Amygdala (tissue), 56 donors: ENCODE data around the gene PACSIN2.

Experiments
- DNase-seq, 56 donors: peaks; one replicate each; lab custom pipeline; 2025; lab: John Stamatoyannopoulos, UW

The PACSIN2 gene

GRCh38 chr22:42869888-42870480 lies 145.0 kb downstream of the PACSIN2 start:
- DNase-seq = peak in 2 of 56 donors; percentile 21 to 56

DNA sequence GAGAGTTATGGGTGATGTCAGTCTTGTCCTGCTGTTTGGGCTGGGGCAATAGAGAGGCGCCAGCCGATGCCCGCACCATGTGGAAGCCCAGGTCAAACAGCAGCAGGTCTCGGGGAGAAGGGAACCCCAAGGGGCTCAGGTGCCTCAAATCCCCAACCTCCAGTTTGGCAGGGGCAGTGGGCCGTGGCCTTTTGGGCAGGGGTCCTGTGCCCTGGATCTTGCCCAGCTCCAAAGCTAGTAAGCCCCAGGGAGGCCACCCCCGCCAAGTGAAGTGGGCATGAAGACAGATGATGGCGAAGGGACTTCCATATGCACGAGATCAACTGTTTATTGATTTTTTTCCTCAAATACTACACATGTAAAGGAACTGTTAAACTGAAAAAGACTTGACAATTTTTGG lies 145.5 kb downstream of the PACSIN2 start:
- no peak for DNase-seq

- DNase-seq = peak in 30 of 56 donors; percentile 7 to 70 (median 30)
Measured at GRCh38 chr22:42868751-42869251, 146.1 kb downstream of the PACSIN2 start.

GRCh38 chr22:42866100-42866499 lies 148.8 kb downstream of the PACSIN2 start:
- no peak for DNase-seq

DNA sequence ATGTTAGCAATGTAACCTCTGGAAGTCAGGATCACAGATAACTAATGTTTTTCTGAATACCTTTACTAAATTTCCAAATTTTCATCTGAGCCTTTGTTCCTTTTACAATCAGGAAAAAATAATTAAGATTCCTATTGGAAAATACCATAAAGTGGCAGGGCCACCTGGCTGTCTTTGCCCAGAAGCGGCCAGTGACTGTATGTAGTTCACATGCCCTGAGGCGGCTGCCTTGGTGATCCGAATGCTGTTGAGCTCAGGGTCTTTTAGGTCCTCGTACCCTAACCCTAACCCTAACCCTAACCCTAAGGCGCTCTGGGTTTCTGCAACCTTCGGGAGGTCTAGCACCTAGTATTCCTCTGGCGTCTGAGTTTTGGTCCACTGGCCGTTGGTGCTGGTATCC lies 149.4 kb downstream of the PACSIN2 start:
- no peak for DNase-seq

DNA sequence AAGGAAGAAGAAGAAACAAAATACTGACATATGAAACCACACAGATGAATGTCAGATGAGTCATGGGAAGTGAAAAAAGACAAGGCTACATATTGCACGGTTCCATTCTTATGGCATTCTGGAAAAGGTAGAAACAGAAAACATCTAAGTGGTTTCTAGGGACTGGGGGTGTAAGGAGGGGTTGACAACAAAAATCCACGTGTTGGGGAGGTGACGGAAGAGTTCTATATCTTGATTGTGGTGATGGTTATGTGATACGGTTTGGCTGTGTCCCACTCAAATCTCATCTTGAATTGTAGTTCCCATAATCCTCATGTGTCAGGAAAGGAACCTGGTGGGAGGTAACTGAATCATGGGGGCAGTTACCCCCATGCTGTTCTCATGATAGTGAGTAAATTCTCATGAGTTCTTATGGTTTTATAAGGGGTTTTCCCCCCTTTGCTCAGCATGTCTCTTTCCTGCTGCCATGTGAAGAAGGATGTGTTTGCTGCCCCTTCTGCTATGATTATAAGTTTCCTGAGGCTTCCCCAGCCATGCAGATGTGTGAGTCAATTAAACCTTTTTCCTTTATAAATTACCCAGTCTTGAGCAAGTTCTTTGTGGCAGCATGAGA lies 151.5 kb downstream of the PACSIN2 start:
- no peak for DNase-seq

DNA sequence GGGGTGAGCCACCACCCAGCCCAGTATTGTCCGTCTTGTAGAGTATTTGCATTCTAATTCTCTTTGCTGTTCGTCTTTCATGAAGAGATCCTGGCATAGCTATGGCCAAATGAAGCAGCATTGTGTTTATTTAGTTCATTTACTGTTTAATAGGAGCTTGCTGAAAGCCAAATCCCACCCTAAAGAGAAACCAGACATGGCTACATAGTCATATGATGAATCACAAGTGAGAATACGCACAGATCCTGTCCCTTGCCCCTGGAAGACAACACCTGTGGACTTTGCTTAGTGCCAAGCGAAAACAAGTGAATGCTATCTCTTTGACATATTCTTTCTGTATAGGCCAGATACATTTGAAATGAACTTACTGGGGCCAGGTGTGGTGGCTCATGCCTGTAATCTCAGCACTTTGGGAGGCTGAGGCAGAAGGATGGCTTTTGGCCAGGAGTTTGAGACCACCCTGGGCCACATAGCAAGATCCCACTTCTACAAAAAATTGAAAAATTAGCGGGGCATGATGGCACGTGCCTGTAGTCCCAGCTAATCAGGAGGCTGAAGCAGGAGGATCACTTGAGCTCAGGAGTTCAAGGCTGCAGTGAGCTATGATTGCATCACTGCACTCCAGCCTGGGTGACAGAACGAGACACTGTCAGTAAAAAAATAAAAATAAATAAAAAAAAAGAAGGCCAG lies 152.8 kb downstream of the PACSIN2 start:
- DNase-seq = no peak

GRCh38 chr22:42860968-42861367 lies 154.0 kb downstream of the PACSIN2 start:
- DNase-seq = no peak

DNA sequence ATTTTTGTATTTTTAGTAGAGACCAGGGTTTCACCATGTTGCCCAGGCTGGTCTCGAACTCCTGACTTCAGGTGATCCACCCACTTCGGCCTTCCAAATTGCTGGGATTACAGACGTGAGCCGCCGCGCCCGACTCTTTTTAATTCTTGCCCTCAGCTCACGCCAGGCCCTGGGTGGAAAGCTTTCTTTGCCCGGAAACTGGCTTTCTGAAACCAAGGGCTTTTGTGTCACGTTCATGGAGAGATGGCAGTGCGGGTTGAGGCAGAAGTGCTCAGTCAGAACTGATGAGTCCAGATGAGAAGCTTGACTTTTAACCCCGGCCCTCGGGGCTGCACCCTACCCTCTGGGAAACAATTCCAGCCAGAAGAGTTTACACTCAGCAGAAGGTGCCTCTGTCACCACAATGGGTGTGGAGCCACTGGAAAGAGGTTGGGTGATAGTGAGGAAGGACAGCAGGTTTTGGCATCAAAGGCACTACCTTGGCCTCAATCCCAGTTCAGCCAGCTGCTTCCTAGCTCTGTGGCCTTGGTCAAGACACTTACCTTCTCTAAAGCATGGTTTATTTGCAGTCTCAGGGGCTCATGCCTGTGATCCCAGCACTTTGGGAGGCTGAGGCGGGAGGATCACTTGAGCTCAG lies 157.0 kb downstream of the PACSIN2 start:
- DNase-seq = no peak

DNA sequence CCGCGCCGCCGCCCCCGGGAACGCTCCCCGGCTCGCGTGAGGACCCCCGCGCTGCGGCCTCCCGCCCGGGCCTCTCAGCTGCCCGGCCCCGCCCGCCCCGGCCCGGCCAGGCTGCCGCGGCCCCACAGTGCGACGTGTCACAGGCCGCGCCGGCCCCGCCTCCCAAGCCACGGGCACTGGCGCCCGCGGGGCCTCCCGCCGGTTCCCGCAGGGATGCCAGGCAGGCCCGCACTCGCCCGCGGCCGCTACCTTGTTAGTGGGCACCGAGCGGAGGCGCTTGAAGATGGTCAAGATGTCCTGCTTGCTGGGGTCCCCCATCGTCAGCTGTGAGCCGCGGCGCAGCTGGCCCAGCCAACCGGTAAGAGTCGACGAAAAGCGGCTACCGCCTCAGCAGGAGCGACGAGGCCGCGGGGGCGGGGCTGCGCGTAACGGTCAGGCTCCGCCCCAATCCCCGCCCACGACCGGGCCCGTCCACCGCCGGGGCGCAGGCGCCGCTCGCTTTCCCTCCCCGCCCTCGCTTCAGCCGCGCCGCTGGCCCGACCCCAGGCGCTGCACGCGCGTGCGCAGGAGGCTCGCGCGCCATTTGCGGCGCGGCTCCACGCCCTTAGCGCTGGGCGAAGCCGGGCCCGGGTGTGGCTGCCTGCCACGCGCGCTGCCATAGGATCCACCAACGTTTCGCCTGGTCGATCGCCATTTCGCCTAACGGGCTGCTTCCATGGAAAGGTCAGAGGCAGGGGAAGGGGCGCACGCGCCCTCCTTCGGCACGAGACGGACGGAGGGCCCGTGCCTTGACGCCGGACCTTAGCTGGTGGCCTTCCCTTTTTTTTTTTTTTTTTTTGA lies 157.9 kb downstream of the PACSIN2 start, which contains the start of gene ARFGAP3:
TSS of gene ARFGAP3 (minus strand) at position 409 of the 840 bp plus-strand sequence. CDS start at position 318, 91 bp downstream.
- DNase-seq = peak; percentile 48 to 96 (median 87)

DNA sequence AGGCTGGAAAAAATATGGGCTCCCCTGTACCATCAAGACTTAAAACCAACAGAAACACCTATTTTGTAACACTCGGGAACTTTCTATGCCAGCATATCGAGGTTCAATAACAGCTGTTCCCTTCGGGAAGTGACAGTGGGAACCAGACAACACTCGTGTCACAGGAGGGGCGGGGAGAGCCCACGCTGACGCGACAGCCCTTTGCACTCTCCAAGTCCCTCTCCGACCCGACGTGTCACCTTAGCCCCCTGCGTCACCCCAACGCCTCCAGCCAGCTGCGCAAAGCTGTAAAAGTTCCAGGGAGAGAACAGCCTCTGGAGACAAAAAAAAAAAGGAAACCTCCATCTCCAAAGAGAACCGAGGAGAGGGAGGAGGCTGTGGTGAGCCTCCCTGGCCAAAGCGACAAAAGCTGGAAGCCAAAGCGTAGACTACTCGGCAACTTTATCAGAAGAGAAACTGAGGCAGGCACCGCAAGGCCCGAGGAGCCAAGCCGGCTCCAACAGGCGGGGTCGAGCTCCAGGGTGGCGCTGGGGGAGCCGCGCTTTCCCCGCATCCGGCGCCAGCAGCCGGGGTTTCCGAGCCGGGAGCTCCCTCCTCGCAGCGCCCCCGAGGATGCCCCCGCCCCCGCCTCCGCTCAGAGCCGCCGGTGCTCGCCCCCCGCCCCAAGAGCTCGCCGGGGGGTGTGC lies 158.6 kb downstream of the PACSIN2 start:
- peak in 15 of 56 donors; percentile 15 to 73 (median 33) for DNase-seq

GRCh38 chr22:42855721-42856120 lies 159.2 kb downstream of the PACSIN2 start:
- no peak for DNase-seq

DNA sequence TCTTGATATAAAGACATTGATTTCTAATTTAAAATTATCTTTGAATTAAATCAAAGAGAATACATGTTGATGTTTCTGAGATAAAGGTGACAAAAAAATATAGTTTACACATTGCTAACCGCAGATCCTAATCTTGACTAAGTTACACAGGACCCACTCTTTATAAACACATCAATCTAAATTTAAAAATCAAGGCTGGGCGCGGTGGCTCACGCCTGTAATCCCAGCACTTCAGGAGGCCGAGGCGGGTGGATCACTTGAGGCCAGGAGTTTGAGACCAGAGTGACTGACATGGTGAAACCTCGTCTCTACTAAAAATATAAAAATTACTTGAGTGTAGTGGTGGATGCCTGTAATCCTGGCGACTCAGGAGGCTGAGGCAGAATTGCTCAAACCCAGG lies 159.7 kb downstream of the PACSIN2 start:
- no peak for DNase-seq

GRCh38 chr22:42848941-42849550 lies 165.9 kb downstream of the PACSIN2 start:
- DNase-seq = no peak

GRCh38 chr22:42847110-42847509 lies 167.8 kb downstream of the PACSIN2 start:
- no peak for DNase-seq

DNA sequence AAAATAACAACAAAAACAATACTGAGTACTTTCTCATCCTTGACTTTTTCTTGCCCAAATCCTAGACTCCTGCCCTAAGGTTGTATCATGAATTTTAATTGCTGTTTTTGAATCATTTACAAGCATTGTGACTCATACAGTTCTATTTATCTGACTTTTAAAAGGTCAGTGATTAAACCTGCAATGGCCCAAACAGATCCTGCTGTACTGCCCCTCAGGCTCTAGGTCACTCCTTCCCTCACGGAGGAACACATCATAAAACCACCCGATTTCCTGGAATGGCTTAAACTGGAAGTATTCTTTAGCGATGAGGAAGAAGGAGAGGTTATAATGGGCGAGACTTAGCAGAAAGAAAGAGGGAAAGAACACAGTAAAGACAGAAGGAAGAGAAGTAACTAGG lies 170.2 kb downstream of the PACSIN2 start:
- no peak for DNase-seq

DNA sequence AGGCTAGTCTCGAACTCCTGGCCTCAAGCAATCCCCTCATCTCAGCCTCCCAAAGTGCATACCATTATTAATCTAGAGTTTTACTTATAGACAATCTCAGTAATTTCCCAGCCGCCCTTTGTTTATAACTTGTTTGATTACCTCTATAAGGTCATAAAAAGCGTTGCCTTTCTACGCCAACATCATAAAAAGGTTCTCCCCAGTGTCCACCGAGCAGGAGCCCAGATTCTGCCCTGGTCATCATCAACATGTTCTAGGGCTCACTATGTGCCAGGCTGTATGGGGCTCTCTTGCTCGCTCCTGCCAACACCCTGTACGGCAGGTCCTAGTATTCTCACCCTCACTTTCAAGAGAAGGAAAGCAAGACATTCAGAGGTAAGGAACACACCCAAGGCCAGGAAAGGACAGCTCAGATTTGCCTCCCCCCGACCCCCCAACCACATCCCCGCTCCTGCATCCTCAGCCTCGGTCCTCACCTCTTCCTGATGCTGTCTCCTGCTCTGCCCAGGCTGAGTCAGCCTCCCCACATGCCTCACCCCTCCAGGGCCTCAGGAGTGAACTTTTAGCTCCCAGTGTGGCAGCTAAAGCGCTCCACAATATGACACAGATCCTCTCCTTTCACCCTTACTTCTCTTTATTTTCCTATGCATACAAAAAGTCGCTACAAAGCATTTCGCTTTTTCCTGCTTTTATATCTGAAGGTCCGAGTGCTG lies 172.1 kb downstream of the PACSIN2 start:
- DNase-seq = no peak

- no peak for DNase-seq
Measured at GRCh38 chr22:42841444-42841843, 173.5 kb downstream of the PACSIN2 start.

GRCh38 chr22:42837556-42837955 lies 177.4 kb downstream of the PACSIN2 start:
- no peak for DNase-seq
